Stimulated activated naive CD4-positive, alpha-beta T cell (primary cell): ENCODE measurements around the gene PLRG1.

Experiments used
- DNase-seq, 6 experiments: peaks; one replicate each; lab custom pipeline; 2025; lab: John Stamatoyannopoulos, UW

The PLRG1 gene

DNA sequence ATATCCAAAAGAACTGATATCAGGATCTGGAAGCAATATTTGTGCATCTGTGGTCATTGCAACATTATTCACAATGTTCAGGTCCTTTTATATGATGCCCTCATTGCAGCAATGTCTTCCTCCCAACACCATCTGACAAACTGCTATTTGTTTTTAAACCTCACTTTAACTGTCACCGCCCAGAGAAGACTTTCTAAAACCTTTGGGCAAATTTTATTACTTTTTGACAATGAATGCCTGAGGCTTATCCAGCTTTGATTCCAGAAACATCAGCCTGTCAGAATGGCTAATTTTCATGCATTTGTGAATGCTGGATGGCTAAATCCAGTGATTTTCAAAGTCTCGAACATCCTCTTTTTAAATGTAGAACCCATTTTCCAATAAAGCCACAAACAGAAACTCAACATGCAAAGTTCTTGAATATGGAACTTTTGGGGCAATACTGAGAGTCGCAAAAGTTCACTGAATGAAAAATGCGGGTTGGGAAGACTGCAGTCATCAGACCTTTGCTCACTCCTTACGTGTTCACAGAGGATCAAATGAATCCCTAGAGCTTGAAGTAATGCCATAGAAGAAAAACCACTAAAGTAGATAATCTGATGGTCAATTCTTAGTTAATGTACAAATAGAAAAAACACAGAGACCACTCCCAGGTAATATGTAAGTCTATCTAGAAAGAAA lies 23.1 kb upstream of the PLRG1 start:
- no peak for DNase-seq

DNA sequence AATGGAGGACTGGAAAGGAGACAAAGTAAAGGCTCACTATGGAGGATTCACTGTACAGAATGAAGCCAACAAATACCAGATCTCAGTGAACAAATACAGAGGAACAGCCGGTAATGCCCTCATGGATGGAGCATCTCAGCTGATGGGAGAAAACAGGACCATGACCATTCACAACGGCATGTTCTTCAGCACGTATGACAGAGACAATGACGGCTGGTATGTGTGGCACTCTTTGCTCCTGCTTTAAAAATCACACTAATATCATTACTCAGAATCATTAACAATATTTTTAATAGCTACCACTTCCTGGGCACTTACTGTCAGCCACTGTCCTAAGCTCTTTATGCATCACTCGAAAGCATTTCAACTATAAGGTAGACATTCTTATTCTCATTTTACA lies 19.4 kb upstream of the PLRG1 start:
- DNase-seq: no peak

DNA sequence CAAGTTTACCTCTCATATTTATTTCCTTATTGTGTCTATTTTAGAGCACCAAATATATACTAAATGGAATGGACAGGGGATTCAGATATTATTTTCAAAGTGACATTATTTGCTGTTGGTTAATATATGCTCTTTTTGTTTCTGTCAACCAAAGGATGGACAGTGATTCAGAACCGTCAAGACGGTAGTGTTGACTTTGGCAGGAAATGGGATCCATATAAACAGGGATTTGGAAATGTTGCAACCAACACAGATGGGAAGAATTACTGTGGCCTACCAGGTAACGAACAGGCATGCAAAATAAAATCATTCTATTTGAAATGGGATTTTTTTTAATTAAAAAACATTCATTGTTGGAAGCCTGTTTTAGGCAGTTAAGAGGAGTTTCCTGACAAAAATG lies 18.8 kb upstream of the PLRG1 start:
- DNase-seq: no peak

DNA sequence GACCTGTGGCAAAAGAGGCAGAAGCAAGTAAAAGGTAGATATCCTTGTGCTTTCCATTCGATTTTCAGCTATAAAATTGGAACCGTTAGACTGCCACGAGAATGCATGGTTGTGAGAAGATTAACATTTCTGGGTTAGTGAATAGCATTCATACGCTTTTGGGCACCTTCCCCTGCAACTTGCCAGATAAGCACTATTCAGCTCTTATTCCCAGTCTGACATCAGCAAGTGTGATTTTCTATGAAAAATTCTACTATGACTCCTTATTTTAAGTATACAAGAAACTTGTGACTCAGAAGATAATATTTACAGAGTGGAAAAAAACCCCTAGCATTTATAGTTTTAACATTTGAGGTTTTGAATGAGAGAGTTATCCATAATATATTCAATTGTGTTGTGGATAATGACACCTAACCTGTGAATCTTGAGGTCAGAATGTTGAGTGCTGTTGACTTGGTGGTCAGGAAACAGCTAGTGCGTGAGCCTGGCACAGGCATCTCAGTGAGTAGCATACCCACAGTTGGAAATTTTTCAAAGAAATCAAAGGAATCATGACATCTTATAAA lies 16.5 kb upstream of the PLRG1 start:
- DNase-seq: no peak

DNA sequence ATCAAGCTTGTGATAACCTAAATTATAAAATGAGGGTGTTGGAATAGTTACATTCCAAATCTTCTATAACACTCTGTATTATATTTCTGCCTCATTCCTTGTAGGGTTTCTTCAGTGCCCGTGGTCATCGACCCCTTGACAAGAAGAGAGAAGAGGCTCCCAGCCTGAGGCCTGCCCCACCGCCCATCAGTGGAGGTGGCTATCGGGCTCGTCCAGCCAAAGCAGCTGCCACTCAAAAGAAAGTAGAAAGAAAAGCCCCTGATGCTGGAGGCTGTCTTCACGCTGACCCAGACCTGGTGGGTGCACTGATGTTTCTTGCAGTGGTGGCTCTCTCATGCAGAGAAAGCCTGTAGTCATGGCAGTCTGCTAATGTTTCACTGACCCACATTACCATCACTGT lies 15.5 kb upstream of the PLRG1 start:
- no peak for DNase-seq

DNA sequence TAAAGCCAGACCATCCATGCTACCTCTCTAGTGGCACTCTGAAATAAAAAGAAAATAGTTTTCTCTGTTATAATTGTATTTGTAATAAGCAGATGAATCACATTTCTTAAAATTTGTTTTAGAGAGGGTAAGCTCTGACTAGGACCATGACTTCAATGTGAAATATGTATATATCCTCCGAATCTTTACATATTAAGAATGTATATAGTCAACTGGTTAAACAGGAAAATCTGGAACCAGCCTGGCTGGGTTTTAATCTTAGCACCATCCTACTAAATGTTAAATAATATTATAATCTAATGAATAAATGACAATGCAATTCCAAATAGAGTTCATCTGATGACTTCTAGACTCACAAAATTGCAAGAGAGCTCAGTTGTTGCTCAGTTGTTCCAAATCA lies 14.1 kb upstream of the PLRG1 start:
- DNase-seq: no peak

DNA sequence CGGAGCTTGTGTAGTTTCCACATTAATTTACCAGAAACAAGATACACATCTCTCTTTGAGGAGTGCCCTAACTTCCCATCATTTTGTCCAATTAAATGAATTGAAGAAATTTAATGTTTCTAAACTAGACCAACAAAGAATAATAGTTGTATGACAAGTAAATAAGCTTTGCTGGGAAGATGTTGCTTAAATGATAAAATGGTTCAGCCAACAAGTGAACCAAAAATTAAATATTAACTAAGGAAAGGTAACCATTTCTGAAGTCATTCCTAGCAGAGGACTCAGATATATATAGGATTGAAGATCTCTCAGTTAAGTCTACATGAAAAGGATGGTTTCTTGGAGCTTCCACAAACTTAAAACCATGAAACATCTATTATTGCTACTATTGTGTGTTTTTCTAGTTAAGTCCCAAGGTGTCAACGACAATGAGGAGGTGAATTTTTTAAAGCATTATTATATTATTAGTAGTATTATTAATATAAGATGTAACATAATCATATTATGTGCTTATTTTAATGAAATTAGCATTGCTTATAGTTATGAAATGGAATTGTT lies 12.6 kb upstream of the PLRG1 start, which contains the start of gene FGB:
Gene FGB, plus strand, starts transcription at position 315 of the 558 bp plus-strand sequence. Its CDS starts 8 bp downstream, at position 323.
- DNase-seq: no peak

DNA sequence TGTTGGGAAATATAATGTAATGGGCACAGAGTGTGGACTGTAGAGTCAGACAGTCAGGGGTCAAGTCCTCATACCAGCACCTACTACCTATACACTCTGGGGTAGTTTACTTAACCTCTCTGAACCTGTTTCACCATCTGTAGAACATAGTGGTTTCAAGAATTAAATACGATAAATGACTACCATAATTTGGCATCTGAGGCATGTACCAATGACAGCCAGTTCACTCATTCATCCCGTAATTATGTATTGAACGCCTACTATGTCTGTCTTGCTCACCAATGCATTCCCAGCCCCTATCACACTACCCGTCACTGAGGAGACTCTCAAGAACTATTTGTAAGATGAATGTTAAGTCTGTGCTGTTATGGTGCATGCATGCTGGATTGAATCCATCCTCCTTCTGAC lies 10.6 kb upstream of the PLRG1 start:
- DNase-seq: no peak

DNA sequence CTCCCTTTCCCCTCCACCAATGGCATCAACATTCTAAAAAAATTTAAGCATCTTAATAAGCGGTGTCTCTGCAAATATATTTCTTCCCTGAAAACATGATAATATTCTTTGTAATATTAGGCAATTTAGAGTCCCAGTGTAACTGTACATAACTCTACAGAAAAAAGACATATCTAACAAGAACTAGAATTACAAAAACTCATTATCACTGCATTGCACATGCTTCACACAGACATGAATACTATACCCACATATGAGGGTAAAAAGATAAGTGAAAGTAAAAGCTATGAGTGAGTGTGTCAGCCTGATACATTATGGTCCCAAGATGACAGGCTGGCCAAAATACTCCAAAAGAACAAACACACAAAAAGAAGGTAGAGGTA lies 10.2 kb upstream of the PLRG1 start:
- DNase-seq: no peak

DNA sequence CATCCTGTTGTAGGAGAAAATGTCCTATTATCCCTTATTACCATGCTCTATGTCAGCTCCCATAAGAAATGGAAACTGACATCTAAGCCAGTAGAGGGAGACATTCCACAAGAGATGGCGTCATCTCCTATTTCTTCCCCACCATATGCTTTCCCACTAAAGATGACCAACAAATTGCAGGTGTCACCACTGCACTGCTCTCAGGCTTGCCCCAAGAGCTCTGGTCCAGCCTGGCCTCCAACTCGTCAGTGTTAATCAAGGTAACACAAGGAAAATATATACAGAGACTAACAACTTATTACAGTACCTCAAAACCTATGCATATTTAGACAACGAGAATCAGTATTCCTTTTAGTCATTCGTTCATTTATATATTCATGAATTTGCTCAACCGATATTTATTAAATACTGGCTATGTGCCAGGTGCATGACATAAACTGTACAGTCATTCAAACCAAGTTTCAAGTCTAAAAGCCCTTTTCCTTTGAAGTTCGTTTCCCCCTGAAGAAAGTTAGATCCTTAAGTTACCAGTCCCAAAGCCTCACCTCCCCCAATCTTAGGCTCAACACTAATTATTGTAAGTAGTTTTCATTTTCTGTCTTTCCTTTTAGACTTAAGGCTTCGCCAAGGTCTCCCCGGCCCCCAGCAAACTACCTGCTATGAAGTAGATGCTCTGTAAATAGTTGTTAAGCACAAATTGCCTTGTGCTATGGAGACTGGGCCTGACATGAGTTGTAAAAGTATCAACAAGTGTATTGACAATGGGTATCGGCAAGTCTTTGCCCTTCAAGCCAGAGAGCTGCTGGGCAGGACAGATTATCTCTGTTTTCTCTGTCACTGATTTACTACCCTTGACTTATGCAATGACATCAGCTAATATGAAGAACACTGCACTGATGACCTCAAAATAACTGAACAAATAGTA lies 9.6 kb upstream of the PLRG1 start:
- DNase-seq: no peak

DNA sequence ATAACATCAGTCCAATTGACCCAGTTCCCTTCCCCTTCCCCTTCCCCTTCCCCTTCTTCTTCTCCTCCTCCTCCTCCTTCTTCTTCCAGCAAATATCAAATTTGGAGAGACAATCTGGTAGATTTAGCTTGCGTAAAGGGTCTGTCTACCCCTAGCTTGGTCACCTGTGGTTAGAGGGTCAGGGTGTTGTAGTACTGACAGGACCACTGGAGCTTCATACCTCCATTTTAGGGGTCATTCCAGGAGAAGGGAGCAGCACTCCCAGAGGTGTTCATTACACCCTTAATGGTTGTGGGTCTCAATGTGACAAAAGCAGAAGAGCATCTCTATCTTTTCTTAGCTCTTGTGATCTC lies 8.9 kb upstream of the PLRG1 start:
- DNase-seq: no peak

DNA sequence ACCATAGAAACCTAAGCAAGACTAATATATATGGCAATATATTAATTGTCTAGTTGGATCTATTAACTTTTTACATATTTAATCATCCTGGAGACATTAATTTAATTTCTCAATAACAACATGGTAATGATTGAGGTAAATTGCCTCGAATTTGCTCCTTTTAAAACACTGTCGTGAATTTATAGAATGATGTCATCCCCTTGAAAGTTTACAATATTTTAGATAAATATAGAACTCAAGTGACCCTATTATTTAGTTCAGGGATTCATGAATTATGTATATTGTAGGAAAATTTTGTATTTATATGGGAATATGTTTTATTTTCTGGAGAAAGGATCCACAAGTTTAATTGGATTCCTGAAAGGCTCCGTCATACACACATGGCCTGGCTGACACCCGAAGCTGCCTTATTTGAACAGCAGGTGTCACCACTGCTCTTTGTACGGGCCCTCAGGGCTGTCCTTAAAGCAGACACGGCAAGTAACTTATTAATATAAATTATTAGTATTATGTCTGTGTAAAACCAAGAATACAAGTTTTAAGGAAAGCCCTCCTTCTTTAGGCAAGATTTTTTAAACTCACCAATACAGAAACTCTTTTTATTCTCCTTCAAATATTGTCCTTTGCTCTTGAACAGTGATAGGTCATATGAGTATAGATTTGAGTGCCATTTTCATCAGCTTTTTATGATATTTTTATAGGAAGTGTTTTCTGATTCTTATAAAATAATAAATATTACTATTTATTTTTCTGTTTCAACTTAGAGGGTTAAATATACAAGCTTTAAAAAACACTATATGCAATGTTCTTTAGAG lies 1.9 kb upstream of the PLRG1 start:
- peak; percentile 39 to 73 (median 57) for DNase-seq

DNA sequence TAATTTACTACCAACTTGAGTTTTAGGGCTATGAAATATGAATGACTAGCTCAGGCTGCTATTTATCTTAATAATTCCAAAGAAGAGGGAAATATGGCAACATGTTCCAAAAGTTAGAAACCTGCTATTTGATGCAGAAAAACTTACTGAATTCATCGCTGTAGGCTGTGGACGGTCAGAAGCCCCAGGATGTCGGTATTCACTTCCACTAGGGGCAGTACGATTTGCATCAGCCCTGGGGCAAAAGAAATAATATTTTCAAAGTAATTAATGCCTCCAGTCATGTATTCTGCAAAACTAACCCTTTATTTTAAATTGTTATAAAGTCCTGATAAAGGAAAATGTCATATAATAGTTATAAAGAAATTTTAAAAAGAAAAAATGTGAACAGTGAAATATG lies 4.5 kb downstream of the PLRG1 start:
- DNase-seq: no peak

DNA sequence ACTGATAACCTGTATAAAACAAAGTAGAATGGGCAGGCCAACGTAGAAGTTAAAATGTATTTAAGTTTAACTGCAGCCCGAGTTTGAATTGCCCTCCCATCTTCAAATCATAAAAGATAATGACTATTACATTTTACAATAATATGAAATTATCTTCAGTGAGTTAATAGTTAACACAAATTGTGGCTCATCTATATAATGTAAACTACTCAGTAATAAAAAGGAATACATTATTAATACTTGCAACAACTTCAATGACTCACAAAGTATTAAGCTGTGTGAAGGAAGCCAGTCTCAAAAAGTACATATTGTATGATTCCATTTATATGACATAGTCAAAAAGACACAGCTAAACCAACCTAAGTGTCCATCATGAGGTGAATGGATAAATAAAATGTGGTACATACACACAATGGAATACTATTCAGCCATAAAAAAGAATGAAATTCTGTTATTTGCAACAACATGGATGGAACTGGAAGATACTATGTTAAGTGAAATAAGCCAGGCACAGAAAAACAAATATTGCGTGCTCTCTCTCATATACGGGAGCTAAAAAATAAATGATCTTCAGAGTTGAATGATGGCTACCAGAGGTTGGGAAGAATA lies 7.8 kb downstream of the PLRG1 start:
- no peak for DNase-seq

DNA sequence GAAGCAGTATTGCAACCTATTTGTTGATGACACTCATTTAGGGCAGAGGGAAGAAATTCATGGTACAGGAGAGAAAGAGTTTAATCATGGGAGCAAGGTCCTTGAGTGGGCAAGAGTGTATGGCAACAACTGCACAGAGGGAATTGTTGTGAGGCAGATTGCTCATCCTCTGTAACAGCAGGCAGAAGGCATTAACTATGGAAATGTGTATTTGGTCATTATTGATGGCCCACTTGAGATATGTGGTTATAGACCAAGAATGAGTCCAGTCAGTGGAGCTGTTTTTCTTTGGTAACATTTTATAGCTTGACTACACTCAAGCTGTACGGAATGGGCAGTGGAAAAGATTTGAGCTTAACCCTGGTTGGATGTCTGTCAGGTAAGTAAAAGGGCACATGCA lies 15.9 kb downstream of the PLRG1 start:
- DNase-seq: no peak

DNA sequence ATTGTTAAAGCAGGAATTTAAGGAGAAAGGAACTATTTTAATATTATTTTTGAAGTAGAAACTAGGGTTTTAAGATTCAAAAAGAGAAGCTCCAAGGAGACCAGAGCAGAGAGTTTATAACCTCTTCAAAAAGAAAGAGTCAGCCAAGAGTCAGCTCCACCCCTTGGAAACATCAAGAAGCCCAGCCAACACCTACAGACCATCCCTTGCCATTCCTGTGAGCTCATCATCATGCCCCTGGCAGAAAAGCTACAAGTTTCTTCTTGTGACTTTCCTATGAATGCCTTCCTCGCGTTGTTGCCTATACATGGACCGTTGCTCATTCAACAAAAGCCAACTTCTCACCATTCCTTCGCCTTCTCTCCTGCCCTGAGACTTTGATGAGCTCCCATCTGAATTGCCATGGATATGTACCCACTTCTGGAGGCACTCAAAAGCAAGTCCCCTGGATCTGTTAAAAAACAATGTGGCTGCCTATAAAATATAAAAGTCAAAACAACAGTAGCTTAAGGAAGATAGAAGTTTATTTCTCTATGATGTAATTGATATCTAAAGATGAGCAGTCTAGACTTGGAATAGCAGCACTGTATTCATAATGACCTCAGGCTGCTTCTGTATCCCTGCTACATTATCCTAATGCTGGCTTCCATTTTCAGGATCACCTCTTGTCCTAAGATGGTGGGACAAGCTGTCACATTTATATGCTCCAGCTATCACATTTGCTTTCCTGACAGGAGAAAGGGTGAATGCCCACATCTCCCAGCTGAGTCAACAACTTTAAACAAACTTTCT lies 20.3 kb downstream of the PLRG1 start:
- no peak for DNase-seq

DNA sequence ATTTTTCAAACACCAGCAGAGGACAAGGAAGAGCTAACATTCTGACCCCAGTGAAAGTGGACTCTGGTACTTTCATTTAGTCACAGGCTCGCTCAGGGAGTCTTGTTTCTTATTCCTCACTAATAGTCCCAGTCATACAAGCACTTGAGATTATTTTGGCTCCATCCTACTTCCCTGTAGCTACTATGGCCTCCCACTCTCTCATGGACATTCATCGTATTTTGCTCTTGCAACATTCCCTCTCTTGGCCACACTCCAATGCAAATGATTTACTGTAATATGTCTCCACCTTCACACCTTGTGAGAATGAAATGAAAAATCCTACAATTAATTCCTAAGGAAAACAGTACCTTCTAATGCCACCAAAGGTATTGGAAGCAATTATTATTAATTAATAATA lies 21.3 kb downstream of the PLRG1 start:
- no peak for DNase-seq

DNA sequence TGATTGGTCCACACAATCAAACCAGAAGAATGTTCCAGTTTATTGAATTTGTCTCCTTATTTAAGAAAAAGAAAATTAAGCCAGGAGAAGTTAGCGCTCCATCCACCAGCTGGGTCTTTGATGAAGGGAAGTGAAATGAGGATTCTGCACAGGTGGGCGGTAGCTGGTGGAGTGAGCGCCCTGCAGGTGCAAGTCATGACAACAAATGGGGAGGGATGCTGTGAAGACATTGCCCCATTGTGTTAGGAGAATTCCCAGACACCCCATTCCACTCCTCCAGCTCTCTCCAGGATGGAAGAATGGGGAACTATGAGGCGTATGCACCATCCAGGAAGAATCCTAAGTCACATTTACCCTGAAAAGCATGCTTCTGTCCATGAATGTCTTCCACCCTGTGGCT lies 22.9 kb downstream of the PLRG1 start:
- DNase-seq: no peak

DNA sequence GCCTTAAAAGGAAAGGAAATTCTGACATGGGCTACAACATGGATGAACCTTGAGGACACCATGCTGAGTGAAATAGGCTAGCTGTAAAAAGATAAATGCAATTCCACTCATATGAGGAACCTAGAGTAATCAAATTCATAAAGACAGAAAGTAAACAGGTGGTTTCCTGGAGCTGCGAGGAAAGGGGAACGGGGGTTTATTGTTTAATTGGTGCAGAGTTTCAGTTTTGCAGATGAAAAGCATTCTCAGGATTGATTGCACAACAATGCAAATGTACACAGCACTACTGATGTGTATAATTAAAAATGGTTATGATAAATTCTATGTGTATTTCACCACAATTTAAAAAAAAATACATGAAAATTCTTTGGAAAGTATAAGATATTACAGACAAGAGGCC lies 24.0 kb downstream of the PLRG1 start:
- DNase-seq: no peak

DNA sequence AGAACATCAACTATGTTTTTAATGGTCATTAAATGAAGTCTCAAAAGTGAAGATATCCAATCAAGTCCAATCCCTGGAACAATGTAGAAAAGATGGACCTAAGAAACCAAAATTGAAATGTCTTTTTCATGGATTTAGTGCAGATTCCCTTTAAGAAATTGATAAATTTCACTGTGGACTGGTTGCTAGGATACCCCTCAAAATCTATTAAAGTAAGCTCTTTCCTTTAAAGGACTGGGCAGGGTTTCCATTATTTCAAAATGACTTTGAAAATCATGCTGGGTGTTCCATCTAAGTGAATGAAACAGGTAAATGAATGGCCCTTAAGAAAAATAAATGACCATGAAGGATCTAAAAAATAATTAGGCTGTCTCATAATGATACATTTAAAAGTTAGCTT lies 28.6 kb downstream of the PLRG1 start:
- DNase-seq: no peak

DNA sequence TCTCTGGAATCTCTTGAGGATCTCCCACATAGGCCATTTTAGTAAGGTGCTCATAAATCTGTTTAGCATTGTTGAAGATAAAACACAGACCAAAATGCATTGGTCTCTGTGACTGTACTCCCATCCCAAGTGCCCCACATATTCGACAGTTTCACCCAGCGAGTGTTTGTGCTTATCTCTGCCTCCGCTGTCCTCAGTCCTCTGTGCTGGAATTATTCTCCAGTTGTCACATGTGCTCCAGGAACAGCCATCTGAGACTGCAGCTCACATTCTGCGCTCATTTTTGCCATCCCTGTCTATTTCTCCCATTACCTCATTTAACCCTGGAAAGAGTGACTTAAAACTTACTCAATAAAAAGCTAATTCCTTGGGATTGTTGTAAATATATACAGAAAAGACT lies 31.0 kb downstream of the PLRG1 start:
- no peak for DNase-seq
